Lower leg skin (tissue), 3 donors: ENCODE measurements around the gene PSMB3.

Source experiments
- CTCF ChIP-seq, 3 donors: fragments of 450-650 bp; IDR thresholded peaks; one replicate each; pipeline ENCODE4 v1.5.1; 2016; ENCODE audit warnings: antibody characterized with exemption in 3 of 3, mild to moderate bottlenecking in 3 of 3, moderate library complexity in 2 of 3
- POLR2A ChIP-seq, 2 donors: fragments of 450-650 bp; IDR thresholded peaks; one replicate each; pipeline ENCODE4 v1.6.1; 2016 to 2017; ENCODE audit warnings: antibody characterized with exemption in 2 of 2, mild to moderate bottlenecking in 1 of 2, moderate library complexity in 1 of 2

DNA sequence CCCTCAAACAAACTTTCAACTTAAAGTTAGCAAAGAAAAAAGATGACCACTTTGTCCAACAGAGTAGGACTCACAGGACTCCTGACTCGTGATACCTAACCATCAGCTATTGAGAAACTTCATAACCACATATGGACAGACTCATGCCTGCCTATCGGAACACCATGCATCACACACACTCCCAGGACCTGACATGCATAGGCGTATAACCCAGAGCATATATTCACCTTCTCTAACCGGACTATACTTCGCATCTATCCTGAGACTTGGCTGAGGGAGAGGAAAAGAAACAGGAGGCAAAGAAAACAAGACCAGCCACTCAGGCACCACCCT, 44.6 kb downstream of the PSMB3 start:
- TF ChIP-seq CTCF (IDR thresholded peaks at IDR 0.05) (no peak), POLR2A (IDR thresholded peaks at IDR 0.05) (no peak)
